Measurements from ENCODE around the gene MKS1. TPM values are rescaled to one million over a fixed set of nuclear protein-coding genes. Genes with fewer than 3 reads are reported as not detected.

Gene MKS1
- total RNA-seq, 1 donor from 2014 or later: 27.8 TPM

- H3K4me1 Mint-ChIP-seq (ENCODE audit: unreplicated experiment): peaks cover 13% of the 10 kb centered on the region
- no peaks in the 10 kb centered on the region for H3K9me3 Mint-ChIP-seq (ENCODE audit: unreplicated experiment)
- peak; percentile 19 for DNase-seq (ENCODE audit: low spot score)
- H3K27ac Mint-ChIP-seq (ENCODE audit: unreplicated experiment): no peak overlapping the region
- TF ChIP-seq CTCF (IDR thresholded peaks at IDR 0.05; ENCODE audit: unreplicated experiment): no peak
- peaks cover 2% of the 10 kb centered on the region for H3K27me3 Mint-ChIP-seq (ENCODE audit: unreplicated experiment)
- no peaks in the 10 kb centered on the region for H3K36me3 Mint-ChIP-seq (ENCODE audit: low read depth, unreplicated experiment)
- no peak overlapping the region for H3K4me3 Mint-ChIP-seq (ENCODE audit: unreplicated experiment)
Measured at GRCh38 chr17:58172369-58173071, 46.5 kb downstream of the MKS1 start.

GRCh38 chr17:58170622-58171021, 48.4 kb downstream of the MKS1 start:
- Mint-ChIP-seq H3K36me3 (ENCODE audit: low read depth, unreplicated experiment) (no peaks in the 10 kb centered on the region), H3K27ac (ENCODE audit: unreplicated experiment) (no peak overlapping the region), H3K4me1 (ENCODE audit: unreplicated experiment) (peaks cover 13% of the 10 kb centered on the region), H3K9me3 (ENCODE audit: unreplicated experiment) (no peaks in the 10 kb centered on the region), H3K27me3 (ENCODE audit: unreplicated experiment) (peaks cover 5% of the 10 kb centered on the region), H3K4me3 (ENCODE audit: unreplicated experiment) (no peak overlapping the region)
- DNase-seq (ENCODE audit: low spot score): no peak
- no peak for TF ChIP-seq CTCF (IDR thresholded peaks at IDR 0.05; ENCODE audit: unreplicated experiment)

GRCh38 chr17:58166682-58167081, 52.4 kb downstream of the MKS1 start, which contains the start of gene OR4D2:
Gene OR4D2 (plus strand): TSS chr17:58166982. CDS start chr17:58169656, 2,674 bp downstream.
- H3K4me1 Mint-ChIP-seq (ENCODE audit: unreplicated experiment): peaks cover 13% of the 10 kb centered on the region
- peaks cover 5% of the 10 kb centered on the region for H3K27me3 Mint-ChIP-seq (ENCODE audit: unreplicated experiment)
- no peaks in the 10 kb centered on the region for H3K9me3 Mint-ChIP-seq (ENCODE audit: unreplicated experiment)
- no peak within 1 kb of the TSS for H3K4me3 Mint-ChIP-seq (ENCODE audit: unreplicated experiment)
- no peaks in the 10 kb centered on the region for H3K36me3 Mint-ChIP-seq (ENCODE audit: low read depth, unreplicated experiment)
- TF ChIP-seq CTCF (IDR thresholded peaks at IDR 0.05; ENCODE audit: unreplicated experiment): no peak
- no peak for DNase-seq (ENCODE audit: low spot score)
- no peak within 1 kb of the TSS for H3K27ac Mint-ChIP-seq (ENCODE audit: unreplicated experiment)

- no peak for TF ChIP-seq CTCF (IDR thresholded peaks at IDR 0.05; ENCODE audit: unreplicated experiment)
- Mint-ChIP-seq H3K27ac (ENCODE audit: unreplicated experiment) (no peak overlapping the region), H3K27me3 (ENCODE audit: unreplicated experiment) (peaks cover 5% of the 10 kb centered on the region)
Measured at GRCh38 chr17:58165981-58166380, 53.1 kb downstream of the MKS1 start.

GRCh38 chr17:58161566-58161965, 57.5 kb downstream of the MKS1 start:
- Mint-ChIP-seq H3K4me1 (ENCODE audit: unreplicated experiment) (peaks cover 6% of the 10 kb centered on the region), H3K27ac (ENCODE audit: unreplicated experiment) (no peak overlapping the region), H3K4me3 (ENCODE audit: unreplicated experiment) (no peak overlapping the region), H3K27me3 (ENCODE audit: unreplicated experiment) (peaks cover 4% of the 10 kb centered on the region), H3K36me3 (ENCODE audit: low read depth, unreplicated experiment) (no peaks in the 10 kb centered on the region), H3K9me3 (ENCODE audit: unreplicated experiment) (no peaks in the 10 kb centered on the region)
- TF ChIP-seq CTCF (IDR thresholded peaks at IDR 0.05; ENCODE audit: unreplicated experiment): no peak
- DNase-seq (ENCODE audit: low spot score): no peak

More at GRCh38 chr17:58165981-58166380, 53.1 kb downstream of the MKS1 start:
- H3K4me1 Mint-ChIP-seq (ENCODE audit: unreplicated experiment): peaks cover 13% of the 10 kb centered on the region
- no peaks in the 10 kb centered on the region for H3K36me3 Mint-ChIP-seq (ENCODE audit: low read depth, unreplicated experiment)
- DNase-seq (ENCODE audit: low spot score): no peak
- no peaks in the 10 kb centered on the region for H3K9me3 Mint-ChIP-seq (ENCODE audit: unreplicated experiment)
- no peak overlapping the region for H3K4me3 Mint-ChIP-seq (ENCODE audit: unreplicated experiment)

Measured in endothelial cell (in vitro differentiated cells).